ENCODE data around the gene BUD13. TPM values are rescaled to one million over a fixed set of nuclear protein-coding genes. Genes with fewer than 3 reads are reported as not detected.

The BUD13 gene
- total RNA-seq, 1 donor from 2014 or later = 13.1 TPM

DNA sequence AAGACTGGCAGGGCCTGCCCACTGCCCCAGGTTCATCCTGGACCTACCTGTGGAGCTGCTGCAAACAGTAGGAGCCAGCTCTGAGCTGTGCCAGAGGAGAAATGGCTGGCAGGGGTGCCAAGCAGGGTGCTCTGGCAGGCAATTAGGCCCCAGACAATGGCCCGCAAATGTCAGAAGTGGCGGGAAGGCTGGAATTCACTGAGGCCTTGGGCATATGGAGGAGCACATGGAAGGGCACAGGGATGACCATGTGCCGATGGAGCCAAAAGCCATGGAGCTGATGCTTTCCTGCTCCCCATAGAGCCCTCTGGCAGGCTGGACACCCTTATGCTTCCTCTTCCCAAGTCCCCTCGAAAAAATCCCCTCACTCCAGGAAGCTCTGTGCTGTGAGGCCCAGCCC, 62.0 kb downstream of the BUD13 start:
- TF ChIP-seq CTCF (IDR thresholded peaks at IDR 0.05) = no peak
- H3K4me3 Mint-ChIP-seq (ENCODE audit: unreplicated experiment) = no peak overlapping the region
- peaks cover 2% of the 10 kb centered on the region for H3K4me1 Mint-ChIP-seq (ENCODE audit: unreplicated experiment)
- no peak for DNase-seq (ENCODE audit: extremely low spot score, unreplicated experiment)
- no peak overlapping the region for H3K27ac Mint-ChIP-seq (ENCODE audit: unreplicated experiment)
- peaks cover 31% of the 10 kb centered on the region for H3K27me3 Mint-ChIP-seq (ENCODE audit: unreplicated experiment)
- no peaks in the 10 kb centered on the region for H3K36me3 Mint-ChIP-seq (ENCODE audit: unreplicated experiment)
- H3K9me3 Mint-ChIP-seq (ENCODE audit: unreplicated experiment) = no peaks in the 10 kb centered on the region

DNA sequence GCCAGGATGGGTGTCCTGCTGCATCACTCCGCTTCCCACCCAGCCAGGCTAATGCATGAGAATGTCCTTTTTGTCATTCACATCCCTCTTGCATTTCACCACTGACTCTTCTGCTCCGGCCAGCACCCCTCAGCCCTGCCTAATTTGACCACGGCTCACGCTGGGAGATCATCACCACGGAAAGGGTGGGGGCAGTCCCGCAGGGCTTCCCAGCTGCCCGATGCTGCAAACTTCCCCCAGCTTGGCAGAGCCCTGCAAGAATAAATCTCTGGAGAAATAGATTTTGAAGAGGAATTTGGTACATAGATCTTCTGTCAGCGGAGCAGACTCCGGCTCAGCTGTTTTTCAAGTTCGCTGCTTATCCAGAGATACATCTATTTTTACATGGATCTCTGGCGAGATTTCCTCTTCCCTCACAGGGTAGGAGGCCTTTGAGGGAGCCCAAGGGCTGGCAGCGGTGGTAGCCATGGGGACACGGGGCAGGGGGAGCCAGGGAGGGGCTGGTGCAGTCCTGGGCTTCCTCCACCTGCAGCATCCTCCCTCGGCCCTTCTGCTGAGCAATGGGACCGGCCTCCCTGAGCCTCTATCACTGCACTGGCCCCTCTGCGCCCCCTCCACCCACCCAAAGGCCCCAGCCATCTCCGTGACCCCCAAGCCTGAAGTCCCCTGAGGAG, 62.6 kb downstream of the BUD13 start:
- no peak for DNase-seq (ENCODE audit: extremely low spot score, unreplicated experiment)
- no peak for TF ChIP-seq CTCF (IDR thresholded peaks at IDR 0.05)
- Mint-ChIP-seq H3K36me3 (ENCODE audit: unreplicated experiment) (no peaks in the 10 kb centered on the region), H3K9me3 (ENCODE audit: unreplicated experiment) (no peaks in the 10 kb centered on the region), H3K4me1 (ENCODE audit: unreplicated experiment) (peaks cover 2% of the 10 kb centered on the region), H3K4me3 (ENCODE audit: unreplicated experiment) (no peak overlapping the region), H3K27ac (ENCODE audit: unreplicated experiment) (no peak overlapping the region), H3K27me3 (ENCODE audit: unreplicated experiment) (peaks cover 33% of the 10 kb centered on the region)

DNA sequence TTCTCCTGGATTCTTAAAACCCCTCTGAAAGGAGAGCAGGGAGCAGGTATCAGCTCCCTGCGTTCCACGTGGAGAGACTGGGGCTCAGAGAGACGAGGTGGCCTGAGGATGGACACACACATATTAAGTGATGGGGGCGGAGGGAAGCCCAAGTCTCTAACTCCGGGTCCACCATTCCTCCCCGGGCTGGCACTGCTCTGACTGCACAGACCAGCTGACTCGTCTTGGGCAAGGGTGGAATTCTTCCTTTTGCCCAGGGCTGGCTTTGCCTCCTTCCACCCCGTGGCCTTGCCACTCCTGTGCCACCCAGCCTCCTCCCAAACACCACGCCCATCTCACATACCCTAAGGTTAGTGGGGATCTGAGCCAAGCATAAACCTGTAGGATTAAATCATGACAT, 65.0 kb downstream of the BUD13 start:
- H3K4me1 Mint-ChIP-seq (ENCODE audit: unreplicated experiment) = peaks cover 2% of the 10 kb centered on the region
- no peak for DNase-seq (ENCODE audit: extremely low spot score, unreplicated experiment)
- no peaks in the 10 kb centered on the region for H3K36me3 Mint-ChIP-seq (ENCODE audit: unreplicated experiment)
- TF ChIP-seq CTCF (IDR thresholded peaks at IDR 0.05) = no peak
- no peaks in the 10 kb centered on the region for H3K9me3 Mint-ChIP-seq (ENCODE audit: unreplicated experiment)
- H3K27me3 Mint-ChIP-seq (ENCODE audit: unreplicated experiment) = peaks cover 39% of the 10 kb centered on the region
- H3K4me3 Mint-ChIP-seq (ENCODE audit: unreplicated experiment) = no peak overlapping the region
- no peak overlapping the region for H3K27ac Mint-ChIP-seq (ENCODE audit: unreplicated experiment)

- Mint-ChIP-seq H3K27me3 (ENCODE audit: unreplicated experiment) (peaks cover 36% of the 10 kb centered on the region), H3K4me1 (ENCODE audit: unreplicated experiment) (peaks cover 2% of the 10 kb centered on the region), H3K9me3 (ENCODE audit: unreplicated experiment) (no peaks in the 10 kb centered on the region), H3K27ac (ENCODE audit: unreplicated experiment) (no peak overlapping the region), H3K4me3 (ENCODE audit: unreplicated experiment) (no peak overlapping the region), H3K36me3 (ENCODE audit: unreplicated experiment) (no peaks in the 10 kb centered on the region)
- DNase-seq (ENCODE audit: extremely low spot score, unreplicated experiment) = no peak
- no peak for TF ChIP-seq CTCF (IDR thresholded peaks at IDR 0.05)
These were observed 65.6 kb downstream of the BUD13 start for GRCh38 chr11:116707161-116707629.

GRCh38 chr11:116703421-116703820, 69.4 kb downstream of the BUD13 start:
- Mint-ChIP-seq H3K4me3 (ENCODE audit: unreplicated experiment) (no peak overlapping the region), H3K27ac (ENCODE audit: unreplicated experiment) (no peak overlapping the region), H3K9me3 (ENCODE audit: unreplicated experiment) (no peaks in the 10 kb centered on the region), H3K36me3 (ENCODE audit: unreplicated experiment) (no peaks in the 10 kb centered on the region), H3K27me3 (ENCODE audit: unreplicated experiment) (peaks cover 13% of the 10 kb centered on the region), H3K4me1 (ENCODE audit: unreplicated experiment) (no peaks in the 10 kb centered on the region)
- DNase-seq (ENCODE audit: extremely low spot score, unreplicated experiment) = no peak
- no peak for TF ChIP-seq CTCF (IDR thresholded peaks at IDR 0.05)
